Endothelial cell (in vitro differentiated cells): Measurements from ENCODE around the gene IL17RB. TPM values are rescaled to one million over a fixed set of nuclear protein-coding genes. Genes with fewer than 3 reads are reported as not detected.

ENCODE experiments used
- DNase-seq: peaks from one replicate; pipeline ENCODE4 v3.0.0; 2021; ENCODE audit warnings: low spot score
- H3K27ac Mint-ChIP-seq: one replicate; pipeline ENCODE4 v1.8.0; 2021; ENCODE audit warnings: mixed read lengths, inconsistent platforms; ENCODE audit not compliant: unreplicated experiment
- H3K27me3 Mint-ChIP-seq: one replicate; pipeline ENCODE4 v1.8.0; 2021; ENCODE audit warnings: mild to moderate bottlenecking, moderate library complexity, mixed read lengths, inconsistent platforms; ENCODE audit not compliant: unreplicated experiment
- H3K36me3 Mint-ChIP-seq: one replicate; pipeline ENCODE4 v1.8.0; 2021; ENCODE audit warnings: mild to moderate bottlenecking, low read depth, mixed read lengths, inconsistent platforms; ENCODE audit not compliant: unreplicated experiment
- H3K4me1 Mint-ChIP-seq: one replicate; pipeline ENCODE4 v1.8.0; 2021; ENCODE audit warnings: mild to moderate bottlenecking, mixed read lengths, inconsistent platforms; ENCODE audit not compliant: unreplicated experiment
- H3K4me3 Mint-ChIP-seq: one replicate; pipeline ENCODE4 v1.8.0; 2021; ENCODE audit warnings: mild to moderate bottlenecking, mixed read lengths, inconsistent platforms; ENCODE audit not compliant: unreplicated experiment
- H3K9me3 Mint-ChIP-seq: one replicate; pipeline ENCODE4 v1.8.0; 2021; ENCODE audit warnings: mixed read lengths, inconsistent platforms; ENCODE audit not compliant: unreplicated experiment
- CTCF ChIP-seq: fragments of 200-600 bp; sonication (generic); IDR thresholded peaks from one replicate; pipeline ENCODE4 v1.5.0; 2021; ENCODE audit warnings: antibody characterized with exemption; ENCODE audit not compliant: unreplicated experiment
- total RNA-seq: library from RNA; stranded (reverse); fragmentation: NEBNext Ultra II Directional; extraction: Animal tissue kit (Norgen Biotek cat#: 25700); gene quantifications from one replicate; pipeline ENCODE4 v1.2.1, GENCODE V29; 2021; ENCODE audit not compliant: unreplicated experiment

The IL17RB gene
- total RNA-seq, 1 donor from 2014 or later = 0.33 TPM

- Mint-ChIP-seq H3K4me3 (no peak overlapping the region), H3K27me3 (peaks cover 10% of the 10 kb centered on the region), H3K4me1 (peaks cover 21% of the 10 kb centered on the region), H3K27ac (no peak overlapping the region), H3K36me3 (peaks cover 21% of the 10 kb centered on the region), H3K9me3 (no peaks in the 10 kb centered on the region)
- TF ChIP-seq CTCF = no peak
- no peak for DNase-seq
Measured at GRCh38 chr3:53885239-53885638, 38.9 kb downstream of the IL17RB start.

- TF ChIP-seq CTCF = no peak
- H3K36me3 Mint-ChIP-seq = peaks cover 17% of the 10 kb centered on the region
- H3K27me3 Mint-ChIP-seq = peaks cover 5% of the 10 kb centered on the region
- no peaks in the 10 kb centered on the region for H3K9me3 Mint-ChIP-seq
- no peak overlapping the region for H3K4me3 Mint-ChIP-seq
- peak overlapping the region; percentile 8 for H3K27ac Mint-ChIP-seq
- peaks cover 21% of the 10 kb centered on the region for H3K4me1 Mint-ChIP-seq
- no peak for DNase-seq
Measured at GRCh38 chr3:53887446-53887845, 41.1 kb downstream of the IL17RB start.

GRCh38 chr3:53888232-53888631 lies 41.9 kb downstream of the IL17RB start:
- Mint-ChIP-seq H3K27ac (no peak overlapping the region), H3K4me1 (peaks cover 29% of the 10 kb centered on the region)

GRCh38 chr3:53890726-53891475 lies 44.5 kb downstream of the IL17RB start:
- H3K36me3 Mint-ChIP-seq = peaks cover 9% of the 10 kb centered on the region
- no peaks in the 10 kb centered on the region for H3K9me3 Mint-ChIP-seq
- H3K27ac Mint-ChIP-seq = peak overlapping the region; percentile 88
- TF ChIP-seq CTCF = no peak
- H3K4me3 Mint-ChIP-seq = peak overlapping the region; percentile 98
- H3K4me1 Mint-ChIP-seq = peaks cover 34% of the 10 kb centered on the region
- DNase-seq = no peak
- H3K27me3 Mint-ChIP-seq = peaks cover 4% of the 10 kb centered on the region

More at GRCh38 chr3:53888232-53888631, 41.9 kb downstream of the IL17RB start:
- Mint-ChIP-seq H3K27me3 (peaks cover 2% of the 10 kb centered on the region), H3K36me3 (peaks cover 14% of the 10 kb centered on the region), H3K9me3 (no peaks in the 10 kb centered on the region), H3K4me3 (no peak overlapping the region)
- no peak for TF ChIP-seq CTCF
- no peak for DNase-seq
